HEK293 (cell line): ENCODE data around the gene TEX2.

ENCODE experiments used
- ATF2 ChIP-seq: fragments of 450-650 bp; formaldehyde crosslinking; IDR thresholded peaks from 2 replicates; pipeline ENCODE4 v1.5.1; 2016; ENCODE audit warnings: missing biosample characterization, missing genetic modification characterization, low read depth
- BCL11B ChIP-seq: fragments of 450-650 bp; formaldehyde crosslinking; IDR thresholded peaks from 2 replicates; pipeline ENCODE4 v1.5.1; 2016; ENCODE audit warnings: low read depth, missing biosample characterization, missing genetic modification characterization
- CTCF ChIP-seq: fragments of 450-650 bp; formaldehyde crosslinking; IDR thresholded peaks from 2 replicates; pipeline ENCODE4 v1.5.1; 2016; ENCODE audit warnings: missing biosample characterization, missing genetic modification characterization
- KLF17 ChIP-seq: fragments of 450-650 bp; formaldehyde crosslinking; IDR thresholded peaks from 2 replicates; pipeline ENCODE4 v1.5.1; 2016; ENCODE audit warnings: missing biosample characterization, missing genetic modification characterization
- SP2 ChIP-seq: fragments of 450-650 bp; formaldehyde crosslinking; IDR thresholded peaks from 2 replicates; pipeline ENCODE4 v1.5.1; 2016; ENCODE audit warnings: missing biosample characterization, missing genetic modification characterization
- TRIM28 ChIP-seq: IDR thresholded peaks from 2 replicates; pipeline ENCODE4 v1.6.1; 2011; ENCODE audit warnings: low read length, control low read depth, borderline replicate concordance
- ZNF112 ChIP-seq: fragments of 450-650 bp; formaldehyde crosslinking; IDR thresholded peaks from 2 replicates; pipeline ENCODE4 v1.5.0; 2017; ENCODE audit warnings: missing biosample characterization, missing genetic modification characterization
- ZNF174 ChIP-seq: fragments of 450-650 bp; formaldehyde crosslinking; IDR thresholded peaks from 2 replicates; pipeline ENCODE4 v1.5.0; 2017; ENCODE audit warnings: missing biosample characterization, mild to moderate bottlenecking, missing genetic modification characterization
- ZNF302 ChIP-seq: fragments of 450-650 bp; formaldehyde crosslinking; IDR thresholded peaks from 2 replicates; pipeline ENCODE4 v1.5.1; 2016; ENCODE audit warnings: missing biosample characterization, missing genetic modification characterization, low read depth
- ZNF362 ChIP-seq: fragments of 450-650 bp; formaldehyde crosslinking; IDR thresholded peaks from 2 replicates; pipeline ENCODE4 v1.5.1; 2016; ENCODE audit warnings: missing biosample characterization, missing genetic modification characterization
- ZNF580 ChIP-seq: fragments of 450-650 bp; formaldehyde crosslinking; IDR thresholded peaks from 2 replicates; pipeline ENCODE4 v1.5.1; 2016; ENCODE audit warnings: missing biosample characterization, missing genetic modification characterization
- ZSCAN16 ChIP-seq: fragments of 450-650 bp; formaldehyde crosslinking; IDR thresholded peaks from 2 replicates; pipeline ENCODE4 v1.5.1; 2016; ENCODE audit warnings: missing biosample characterization, missing genetic modification characterization

GRCh38 chr17:64296246-64296645 is 33.2 kb upstream of the TEX2 start:
- TF ChIP-seq ZNF580 (tag by site-specific recombination) = no peak
- no peak for TF ChIP-seq KLF17
- no peak for TF ChIP-seq TRIM28
- no peak for TF ChIP-seq ZNF362
- no peak for TF ChIP-seq ATF2 (tag by site-specific recombination)
- TF ChIP-seq ZNF174 (tag by site-specific recombination) = no peak
- no peak for TF ChIP-seq CTCF
- TF ChIP-seq SP2 (tag by site-specific recombination) = no peak
- no peak for TF ChIP-seq ZSCAN16 (tag by site-specific recombination)
- TF ChIP-seq BCL11B (tag by site-specific recombination) = no peak
- TF ChIP-seq ZNF112 (tag by site-specific recombination) = no peak
- no peak for TF ChIP-seq ZNF302 (tag by site-specific recombination)
